Spleen (tissue), 11 donors: Measurements from ENCODE around the gene DAB2IP. TPM values are rescaled to one million over a fixed set of nuclear protein-coding genes. Genes with fewer than 3 reads are reported as not detected.

Experiments used
- DNase-seq: peaks from one replicate; pipeline ENCODE4 v3.0.0-alpha.2; 2020
- H3K27ac ChIP-seq, 8 donors: fragments of 200-600 bp; sonication (generic) in 7 of 8; 1 replicate in 4 of 8; 2 replicates in 4 of 8; pipeline versions ENCODE4 v1.5.0 to v1.8.0; 2016 to 2021; ENCODE audit warnings: inconsistent platforms in 4 of 8, mild to moderate bottlenecking in 4 of 8, moderate library complexity in 1 of 8
- H3K27me3 ChIP-seq, 7 donors: fragments of 200-600 bp; sonication (generic) in 6 of 7; replicated peaks in 1 of 7; 1 replicate in 4 of 7; 2 replicates in 3 of 7; pipeline versions ENCODE4 v1.5.0 to v1.8.0; 2016 to 2021; ENCODE audit warnings: inconsistent platforms in 3 of 7, mild to moderate bottlenecking in 1 of 7
- H3K36me3 ChIP-seq, 6 donors: fragments of 200-600 bp; sonication (generic) in 5 of 6; 1 replicate in 4 of 6; 2 replicates in 2 of 6; pipeline versions ENCODE4 v1.5.0 to v1.8.0; 2016 to 2021; ENCODE audit warnings: inconsistent platforms in 2 of 6
- H3K4me1 ChIP-seq, 6 donors: fragments of 200-600 bp; sonication (generic) in 5 of 6; 1 replicate in 3 of 6; 2 replicates in 3 of 6; pipeline versions ENCODE4 v1.5.0 to v1.8.0; 2016 to 2021; ENCODE audit warnings: inconsistent platforms in 3 of 6
- H3K4me3 ChIP-seq, 8 donors: fragments of 200-600 bp; sonication (generic) in 7 of 8; 1 replicate in 4 of 8; 2 replicates in 4 of 8; pipeline versions ENCODE4 v1.5.0 to v1.8.0; 2016 to 2021; ENCODE audit warnings: inconsistent platforms in 4 of 8, mild to moderate bottlenecking in 4 of 8, moderate library complexity in 2 of 8
- H3K9me3 ChIP-seq, 8 donors: fragments of 200-600 bp; sonication (generic) in 7 of 8; 1 replicate in 4 of 8; 2 replicates in 4 of 8; pipeline versions ENCODE4 v1.5.0 to v1.8.0; 2016 to 2021; ENCODE audit warnings: inconsistent platforms in 4 of 8
- CTCF ChIP-seq, 11 experiments: fragments of 200-600 bp in 7 of 11; fragments of 450-650 bp in 4 of 11; sonication (generic) in 4 of 11; IDR thresholded peaks in 8 of 11; conservative IDR thresholded peaks in 3 of 11; 1 replicate in 7 of 11; 2 replicates in 4 of 11; pipeline versions ENCODE4 v1.4.0 to v1.8.0; 2016 to 2021; ENCODE audit warnings: antibody characterized with exemption in 11 of 11, inconsistent platforms in 4 of 11, mild to moderate bottlenecking in 1 of 11
- POLR2A ChIP-seq, 3 donors: fragments of 450-650 bp; IDR thresholded peaks; one replicate each; pipeline ENCODE4 v1.5.1; 2017; ENCODE audit warnings: antibody characterized with exemption in 3 of 3, mild to moderate bottlenecking in 1 of 3
- POLR2AphosphoS5 ChIP-seq, 3 donors: sonication (generic); formaldehyde crosslinking; IDR thresholded peaks; one replicate each; pipeline ENCODE4 v1.5.1; 2017; ENCODE audit warnings: antibody characterized with exemption in 3 of 3
- WGBS, 5 donors: extraction: QIAGEN DNeasy Blood & Tissue Kit in 3 of 5; methylation state at CpG; one replicate each; pipeline versions ENCODE4 v1.1.5 to v1.1.7; 2013 to 2018; 5-methylcytosine and 5-hydroxymethylcytosine counted together
- intact Hi-C: fragments of 100-400 bp; cut with DNase I; formaldehyde crosslinking; loops from one replicate; pipeline ENCODE4 v1.15.0; 2023; ENCODE audit warnings: low total_unique reads
- polyA plus RNA-seq, 3 donors: library from polyadenylated mRNA; stranded (reverse); fragments of 200-250 nt; gene quantifications; one replicate each; pipeline ENCODE4 v1.2.1, GENCODE V29; 2013
- total RNA-seq, 7 donors: library from RNA; depleted of rRNA in 3 of 7; stranded (reverse); fragments of >200 nt in 3 of 7; fragmentation: NEBNext Ultra II Directional in 4 of 7; extraction: Animal tissue kit (Norgen Biotek cat#: 25700) in 4 of 7; gene quantifications; one replicate each; pipeline versions ENCODE4 v1.1.0 to v1.2.1, GENCODE V29; 2016 to 2021
- donor health status: healthy with polysubstance abuse.
- donor health status: DM: no; HTN: no; CAD: no; lungs with moderate emphysema.
- donor health status: DM: no; HTN: no; CAD: no.
- donor health status: Bipolar disorder and iron deficiency.
- donor health status: healthy.
- donor health status: DM: no; HTN: no; CAD: no.
- donor health status: DM: yes; HTN: yes; CAD: no.

Gene DAB2IP
- total and polyA plus RNA-seq, 10 donors: 5.0 to 83.0 (median 38.1) TPM

DNA sequence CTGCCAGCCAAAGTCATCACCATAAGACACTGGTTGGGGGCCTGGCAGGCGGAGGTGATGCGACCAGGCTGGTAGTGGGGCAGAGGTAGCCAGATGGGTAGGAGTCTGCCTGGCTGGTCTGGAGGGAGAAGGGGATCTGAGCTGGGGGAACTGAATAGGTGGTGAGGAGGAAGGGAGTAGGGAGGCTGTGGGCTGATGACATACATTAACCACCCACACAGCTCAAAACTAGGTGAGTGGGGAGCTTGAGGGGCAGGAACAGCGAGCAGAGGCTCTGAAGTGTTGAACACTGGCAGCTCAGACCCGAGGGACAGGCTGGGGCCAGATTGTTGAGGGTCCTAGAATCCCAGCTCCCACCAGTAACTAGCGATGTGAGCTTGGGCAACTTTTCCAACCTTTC is 81.0 kb downstream of the DAB2IP start:
- intact Hi-C loops: no loop called here
- Histone ChIP-seq H3K9me3 (no peaks in the 10 kb centered on the region), H3K4me1 (peaks cover 18 to 77% (median 58%) of the 10 kb centered on the region in 6 donors), H3K27me3 (peaks cover 0 to 27% (median 0%) of the 10 kb centered on the region in 7 donors), H3K36me3 (no peaks in the 10 kb centered on the region), H3K4me3 (no peak overlapping the region), H3K27ac (peak overlapping the region in 6 of 8 donors; percentile 9 to 85 (median 63))
- WGBS, 5 donors: 79 to 89% (median 88%) methylated on average over 4 to 5 of the region's 5 CpGs
- no peak for TF ChIP-seq CTCF (IDR thresholded peaks at IDR 0.05 in 8 of 11, conservative IDR thresholded peaks at IDR 0.05 in 3 of 11)
- DNase-seq: no peak

DNA sequence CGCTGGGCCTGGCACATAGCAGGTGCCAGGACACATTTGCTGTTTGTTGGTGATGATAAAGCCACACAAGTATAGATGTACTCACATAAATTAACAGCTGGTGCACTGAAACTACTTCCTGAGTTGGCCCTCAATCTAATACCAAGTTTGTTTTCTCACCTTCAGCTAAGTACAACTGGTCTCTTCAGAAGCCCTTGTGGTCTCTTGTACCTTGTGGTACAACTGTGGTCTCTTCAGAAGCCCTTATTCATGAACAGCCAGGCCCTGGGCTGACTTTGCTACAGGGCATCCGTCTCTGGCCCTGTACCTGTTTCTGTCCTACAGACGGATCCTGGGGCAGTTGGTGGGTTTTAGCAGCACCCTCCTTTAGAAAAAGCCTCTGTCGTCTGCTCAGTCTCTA is 81.5 kb downstream of the DAB2IP start:
- Histone ChIP-seq H3K27me3 (peaks cover 0 to 31% (median 0%) of the 10 kb centered on the region in 7 donors), H3K4me3 (no peak overlapping the region), H3K4me1 (peaks cover 18 to 77% (median 60%) of the 10 kb centered on the region in 6 donors), H3K27ac (peak overlapping the region in 6 of 8 donors; percentile 9 to 85 (median 66)), H3K9me3 (no peaks in the 10 kb centered on the region), H3K36me3 (no peaks in the 10 kb centered on the region)
- DNase-seq: no peak
- 72 to 86% (median 79%) methylated on average over 4 of the region's 4 CpGs for WGBS, 5 donors
- TF ChIP-seq POLR2AphosphoS5 (IDR thresholded peaks at IDR 0.05) (no peak), POLR2A (IDR thresholded peaks at IDR 0.05) (no peak), CTCF (IDR thresholded peaks at IDR 0.05 in 8 of 11, conservative IDR thresholded peaks at IDR 0.05 in 3 of 11) (no peak)
- intact Hi-C loops: no loop called here

DNA sequence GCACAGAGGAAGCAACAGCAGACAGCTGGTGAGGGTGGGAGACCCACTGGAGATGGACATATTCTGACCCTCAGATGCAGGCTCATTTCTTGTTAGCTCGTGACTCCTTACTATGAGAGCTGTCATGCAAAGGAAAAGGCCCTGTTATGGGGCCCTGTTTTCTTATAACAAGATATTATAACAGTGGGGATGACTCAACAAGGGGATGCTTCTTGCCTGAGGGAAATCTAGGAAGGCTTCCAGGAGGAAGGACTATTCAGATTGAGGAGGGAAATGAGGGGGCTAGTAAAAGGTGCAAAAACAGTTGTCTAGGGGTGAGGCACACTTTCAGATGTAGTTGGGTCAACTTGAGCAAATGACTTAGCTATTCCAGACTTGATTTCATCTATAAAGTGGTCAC is 83.0 kb downstream of the DAB2IP start:
- Histone ChIP-seq H3K36me3 (no peaks in the 10 kb centered on the region), H3K4me1 (peaks cover 21 to 93% (median 67%) of the 10 kb centered on the region in 6 donors), H3K27ac (peak overlapping the region in 6 of 8 donors; percentile 5 to 87 (median 82)), H3K4me3 (no peak overlapping the region), H3K27me3 (peaks cover 0 to 31% (median 0%) of the 10 kb centered on the region in 7 donors), H3K9me3 (no peaks in the 10 kb centered on the region)
- TF ChIP-seq POLR2AphosphoS5 (IDR thresholded peaks at IDR 0.05): no peak
- no peak for TF ChIP-seq POLR2A (IDR thresholded peaks at IDR 0.05)
- TF ChIP-seq CTCF (IDR thresholded peaks at IDR 0.05 in 8 of 11, conservative IDR thresholded peaks at IDR 0.05 in 3 of 11): no peak
- DNase-seq: no peak
- intact Hi-C loops: no loop called here
- WGBS, 5 donors: 86 to 100% (median 91%) methylated on average over 1 of the region's 1 CpG

GRCh38 chr9:121735065-121735792 is 83.8 kb downstream of the DAB2IP start:
- Histone ChIP-seq H3K9me3 (no peaks in the 10 kb centered on the region), H3K4me3 (no peak overlapping the region), H3K36me3 (no peaks in the 10 kb centered on the region), H3K27me3 (peaks cover 0 to 31% (median 0%) of the 10 kb centered on the region in 7 donors), H3K4me1 (peaks cover 21 to 97% (median 68%) of the 10 kb centered on the region in 6 donors), H3K27ac (peak overlapping the region in 7 of 8 donors; percentile 77 to 87 (median 82))
- no peak for DNase-seq
- TF ChIP-seq POLR2A (IDR thresholded peaks at IDR 0.05) (no peak), CTCF (IDR thresholded peaks at IDR 0.05 in 8 of 11, conservative IDR thresholded peaks at IDR 0.05 in 3 of 11) (peak in 7 of 11 experiments; percentile 28 to 59 (median 38)), POLR2AphosphoS5 (IDR thresholded peaks at IDR 0.05) (peak in 1 of 3 donors; percentile 21)
- intact Hi-C loops: no loop called here
- 41 to 51% (median 46%) methylated on average over 8 to 9 of the region's 9 CpGs for WGBS, 5 donors
